C4-2B (cell line): ENCODE data around the gene MEGF11.

Source experiments
- H3K27ac ChIP-seq: fragments of 450-650 bp; 2 replicates; pipeline ENCODE4 v1.5.1; 2017
- ZFX ChIP-seq: fragments of 450-650 bp; IDR thresholded peaks from 2 replicates; pipeline ENCODE4 v1.6.1; 2017
- TF ChIP-seq, protein P1 (sequence below): fragments of 450-650 bp; conservative IDR thresholded peaks from 2 replicates; pipeline ENCODE4 v1.5.1; 2017; ENCODE audit warnings: mild to moderate bottlenecking

The MEGF11 gene

DNA sequence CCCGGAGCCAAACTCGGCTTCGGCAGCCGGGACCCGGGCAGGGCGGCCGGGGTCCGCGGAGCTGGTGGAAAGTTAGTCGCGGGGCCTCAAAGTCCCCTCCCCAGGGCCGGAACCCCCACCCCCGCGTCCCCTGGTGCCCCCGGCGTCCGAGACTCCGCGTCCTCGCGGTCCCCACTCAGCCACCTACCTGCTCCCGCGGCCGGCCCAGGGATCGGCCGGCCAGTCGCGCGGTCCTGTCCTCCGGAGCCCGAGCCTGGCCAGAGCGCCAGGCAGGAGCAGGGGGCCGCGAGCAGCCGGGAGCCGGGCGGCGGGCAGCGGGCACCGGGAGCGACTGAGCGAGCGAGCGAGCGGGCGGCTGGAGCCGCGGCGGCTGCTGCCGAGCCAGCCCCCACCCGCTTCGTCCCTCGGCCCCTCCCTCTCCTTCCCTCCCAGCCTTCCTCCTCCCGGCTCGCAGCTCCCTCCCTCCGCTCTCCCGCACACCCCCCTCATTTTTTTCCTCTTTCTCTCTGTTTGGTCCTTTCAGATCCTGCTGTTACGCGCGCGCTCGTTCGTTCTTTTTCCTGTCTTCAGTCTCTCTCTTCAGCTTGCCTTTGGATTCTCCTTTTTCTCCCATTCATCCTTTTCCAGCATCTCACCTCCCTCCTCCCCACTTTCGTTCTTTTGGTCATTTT is at the start of gene MEGF11:
Gene MEGF11 (minus strand): TSS at position 333 of the 671 bp plus-strand sequence. CDS start 125,347 bp downstream, outside the sequence.
- no peak within 1 kb of the TSS for H3K27ac ChIP-seq

DNA sequence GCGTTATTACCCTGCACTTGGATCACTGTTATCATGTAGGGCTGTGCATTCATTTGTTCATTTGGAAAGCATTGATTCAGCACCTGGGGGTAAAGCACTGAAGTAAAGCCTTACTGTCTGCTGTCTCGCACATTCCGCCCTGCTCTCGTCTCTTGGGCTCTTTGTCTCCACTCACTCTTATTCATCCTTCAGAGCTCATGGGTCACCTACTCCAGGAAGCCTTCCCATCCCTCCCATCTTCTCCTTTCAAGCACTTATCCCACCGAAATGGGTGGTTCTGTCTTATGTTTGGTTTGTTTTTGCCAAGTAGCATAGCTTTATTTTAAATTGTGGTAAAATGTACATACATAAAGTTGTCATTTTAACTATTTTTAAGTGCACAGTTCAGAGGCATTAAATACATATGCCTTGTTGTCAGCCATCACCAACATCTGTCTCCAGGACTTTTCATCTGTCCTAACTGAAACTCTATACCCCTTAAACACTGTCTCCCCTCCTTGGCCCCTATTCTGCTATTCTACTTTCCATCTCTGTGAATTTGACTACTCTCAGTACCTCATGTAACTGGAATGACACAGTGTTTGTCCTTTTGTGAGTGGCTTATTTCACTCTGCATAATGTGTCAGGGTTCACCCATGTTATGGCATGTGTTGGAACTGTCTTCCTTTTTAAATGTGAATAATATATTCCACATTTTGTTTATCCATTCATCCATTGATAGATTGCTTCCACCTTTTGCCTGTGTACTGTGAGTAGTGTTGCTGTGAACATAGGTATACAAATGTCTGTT is 49.1 kb upstream of the MEGF11 start:
- H3K27ac ChIP-seq: no peak overlapping the region
- no peak for TF ChIP-seq ZFX
- TF ChIP-seq, protein P1, sequence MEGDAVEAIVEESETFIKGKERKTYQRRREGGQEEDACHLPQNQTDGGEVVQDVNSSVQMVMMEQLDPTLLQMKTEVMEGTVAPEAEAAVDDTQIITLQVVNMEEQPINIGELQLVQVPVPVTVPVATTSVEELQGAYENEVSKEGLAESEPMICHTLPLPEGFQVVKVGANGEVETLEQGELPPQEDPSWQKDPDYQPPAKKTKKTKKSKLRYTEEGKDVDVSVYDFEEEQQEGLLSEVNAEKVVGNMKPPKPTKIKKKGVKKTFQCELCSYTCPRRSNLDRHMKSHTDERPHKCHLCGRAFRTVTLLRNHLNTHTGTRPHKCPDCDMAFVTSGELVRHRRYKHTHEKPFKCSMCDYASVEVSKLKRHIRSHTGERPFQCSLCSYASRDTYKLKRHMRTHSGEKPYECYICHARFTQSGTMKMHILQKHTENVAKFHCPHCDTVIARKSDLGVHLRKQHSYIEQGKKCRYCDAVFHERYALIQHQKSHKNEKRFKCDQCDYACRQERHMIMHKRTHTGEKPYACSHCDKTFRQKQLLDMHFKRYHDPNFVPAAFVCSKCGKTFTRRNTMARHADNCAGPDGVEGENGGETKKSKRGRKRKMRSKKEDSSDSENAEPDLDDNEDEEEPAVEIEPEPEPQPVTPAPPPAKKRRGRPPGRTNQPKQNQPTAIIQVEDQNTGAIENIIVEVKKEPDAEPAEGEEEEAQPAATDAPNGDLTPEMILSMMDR: no peak

More for the DNA sequence above, at the start of gene MEGF11:
- no peak for TF ChIP-seq ZFX
- TF ChIP-seq, protein P1: no peak

DNA sequence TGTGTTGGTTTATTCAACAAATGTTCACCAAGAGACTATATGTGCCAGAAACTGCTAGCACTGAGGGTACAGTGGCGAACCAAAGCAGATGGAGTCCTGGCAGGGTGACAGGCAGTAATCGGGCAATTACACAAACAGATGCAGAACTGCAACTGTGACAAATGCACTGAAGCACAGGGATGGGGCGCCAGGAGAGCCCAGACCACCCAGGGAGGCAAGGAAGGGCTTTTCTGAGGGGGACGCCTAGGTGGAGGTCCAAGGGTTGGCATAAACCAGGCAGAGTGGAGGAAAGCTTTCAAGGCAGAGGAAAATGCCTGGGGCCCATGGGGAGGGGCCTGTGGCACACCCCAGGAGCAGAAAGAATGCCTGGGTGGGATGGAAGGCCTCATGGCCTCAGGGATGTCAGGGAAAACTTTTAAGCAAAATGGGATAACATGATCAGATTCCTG is 45.3 kb upstream of the MEGF11 start:
- no peak overlapping the region for H3K27ac ChIP-seq

DNA sequence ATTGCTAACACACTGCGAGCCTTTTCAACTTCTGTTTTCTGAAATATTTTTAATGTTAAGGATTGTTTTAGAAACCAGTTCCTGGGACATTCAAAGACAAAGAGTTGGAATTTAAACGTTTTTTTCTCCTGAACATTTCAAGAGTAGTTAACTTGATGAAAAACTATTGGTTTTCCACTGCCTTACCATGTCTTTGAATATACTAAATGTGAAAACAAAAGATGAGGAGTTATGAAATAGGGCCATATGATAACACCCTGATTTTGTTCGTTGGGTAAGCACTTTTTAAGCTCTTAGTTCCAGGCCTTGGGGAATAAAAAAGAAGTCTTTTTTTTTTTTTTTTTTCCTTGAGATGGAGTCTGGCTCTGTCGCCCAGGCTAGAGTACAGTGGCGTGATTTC is 42.6 kb upstream of the MEGF11 start:
- TF ChIP-seq, protein P1: no peak
- TF ChIP-seq ZFX: no peak
- H3K27ac ChIP-seq: no peak overlapping the region

More for the DNA sequence above, 45.3 kb upstream of the MEGF11 start:
- TF ChIP-seq ZFX: no peak
- TF ChIP-seq, protein P1: no peak

DNA sequence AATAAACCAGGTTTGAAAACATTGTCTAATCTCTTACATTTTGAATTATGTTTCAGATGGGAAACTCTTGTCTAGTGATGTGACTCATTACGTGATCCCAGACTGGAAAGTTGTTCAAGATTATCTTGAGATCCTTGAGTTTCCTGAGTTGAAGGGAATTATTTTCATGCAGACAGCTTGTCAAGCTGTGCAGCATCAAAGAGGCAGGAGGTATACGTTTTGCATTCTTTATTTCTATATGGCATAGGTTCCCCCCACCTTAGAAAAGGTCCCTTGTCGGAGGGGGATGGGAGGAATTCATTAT is 41.3 kb upstream of the MEGF11 start:
- no peak overlapping the region for H3K27ac ChIP-seq
- no peak for TF ChIP-seq ZFX
- TF ChIP-seq, protein P1: no peak

DNA sequence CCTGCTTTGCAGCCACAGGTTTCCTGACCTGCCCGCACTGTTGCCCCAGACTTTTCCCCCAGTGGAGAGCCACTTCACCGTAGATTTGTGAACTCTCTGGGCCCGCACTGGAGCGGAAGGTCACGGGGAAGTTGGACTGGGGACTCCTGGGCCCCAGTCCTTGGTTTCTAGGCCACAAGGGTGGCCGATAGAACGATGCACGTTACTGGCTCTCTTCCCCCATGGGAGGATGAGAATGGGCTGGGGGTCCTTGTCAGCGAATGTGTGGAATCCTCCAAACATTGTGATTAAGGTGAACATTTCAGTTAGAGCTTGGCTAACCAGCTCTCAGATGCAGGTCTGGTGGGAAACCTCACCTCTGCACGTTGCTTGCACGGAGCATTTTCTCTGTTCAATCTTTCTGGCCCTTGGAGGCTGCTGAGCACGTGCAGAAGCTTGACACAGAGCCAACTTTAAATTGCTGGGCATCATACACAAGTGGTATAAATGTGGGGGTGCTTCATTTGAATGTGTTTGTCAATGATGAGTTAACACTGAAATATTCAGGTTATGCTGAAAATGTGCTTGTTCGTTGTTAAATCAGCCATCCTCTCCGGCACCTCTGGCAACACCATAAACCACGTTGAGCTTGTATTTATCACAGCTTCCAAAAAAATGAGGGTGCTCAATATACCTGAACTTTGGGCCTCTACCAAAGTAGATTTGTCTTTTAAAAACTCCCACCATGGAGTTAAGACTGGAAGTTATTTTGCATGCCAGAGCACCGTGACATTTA is 40.8 kb upstream of the MEGF11 start:
- peak overlapping the region; percentile 89 for H3K27ac ChIP-seq
- TF ChIP-seq ZFX: no peak
- TF ChIP-seq, protein P1: no peak
